Neural cell (in vitro differentiated cells): ENCODE data around the gene TSPAN9. TPM values are rescaled to one million over a fixed set of nuclear protein-coding genes. Genes with fewer than 3 reads are reported as not detected.

Experiments used
- H2AFZ ChIP-seq: fragments of 200-600, 300-800 bp; sonication (generic), shearing (Covaris generic); 2 replicates; pipeline ENCODE4 v1.6.0; 2014; ENCODE audit warnings: low read depth, mild to moderate bottlenecking, antibody characterized with exemption, low read length, moderate library complexity
- H3F3A ChIP-seq: fragments of 200-600 bp; shearing (Covaris generic); 2 replicates; pipeline ENCODE4 v1.6.1; 2016; ENCODE audit warnings: mild to moderate bottlenecking, moderate library complexity, mixed read lengths, antibody characterized with exemption, low read length; ENCODE audit not compliant: insufficient read depth, poor library complexity, severe bottlenecking
- H3K27ac ChIP-seq: fragments of 200-600, 300-800 bp; sonication (generic), shearing (Covaris generic); 2 replicates; pipeline ENCODE4 v1.5.1; 2014; ENCODE audit warnings: mild to moderate bottlenecking, low read length, moderate library complexity
- H3K27me3 ChIP-seq: fragments of 300-800, 200-600 bp; sonication (generic), shearing (Covaris generic); 2 replicates; pipeline ENCODE4 v1.6.0; 2014; ENCODE audit warnings: mild to moderate bottlenecking, low read depth, low read length, moderate library complexity; ENCODE audit not compliant: insufficient read depth
- H3K36me3 ChIP-seq: fragments of 300-800, 200-600 bp; sonication (generic), shearing (Covaris generic); 2 replicates; pipeline ENCODE4 v1.5.1; 2014; ENCODE audit warnings: mild to moderate bottlenecking, antibody characterized with exemption, low read length, moderate library complexity; ENCODE audit not compliant: insufficient read depth
- H3K4me2 ChIP-seq: fragments of 300-800, 200-600 bp; sonication (generic), shearing (Covaris generic); 2 replicates; pipeline ENCODE4 v1.6.0; 2014; ENCODE audit warnings: mild to moderate bottlenecking, low read length
- H3K4me3 ChIP-seq: fragments of 300-800, 200-600 bp; sonication (generic), shearing (Covaris generic); 2 replicates; pipeline ENCODE4 v1.5.1; 2014; ENCODE audit warnings: mild to moderate bottlenecking, low read length, moderate library complexity
- H3K79me2 ChIP-seq: fragments of 200-600 bp; shearing (Covaris generic); replicated peaks from 2 replicates; pipeline ENCODE4 v1.6.0; 2014; ENCODE audit warnings: mild to moderate bottlenecking, low read length, moderate library complexity; ENCODE audit not compliant: insufficient read depth
- H3K9ac ChIP-seq: fragments of 300-800, 200-600 bp; sonication (generic), shearing (Covaris generic); 2 replicates; pipeline ENCODE4 v1.6.1; 2016; ENCODE audit warnings: mild to moderate bottlenecking, low read length, mixed read lengths
- H3K9me2 ChIP-seq: fragments of 200-600 bp; shearing (Covaris generic); 2 replicates; pipeline ENCODE4 v1.6.1; 2016; ENCODE audit warnings: mild to moderate bottlenecking, low read length, mixed read lengths; ENCODE audit not compliant: insufficient read depth
- H3K9me3 ChIP-seq: fragments of 200-600, 300-800 bp; sonication (generic), shearing (Covaris generic); 2 replicates; pipeline ENCODE4 v1.6.1; 2016; ENCODE audit warnings: mild to moderate bottlenecking, mixed run types, low read length, moderate library complexity, mixed read lengths
- H4K20me1 ChIP-seq: fragments of 200-600 bp; shearing (Covaris generic); 2 replicates; pipeline ENCODE4 v1.6.1; 2016; ENCODE audit warnings: mild to moderate bottlenecking, mixed run types; ENCODE audit not compliant: insufficient read depth
- EP300 ChIP-seq: fragments of 450-650 bp; conservative IDR thresholded peaks from 2 replicates; pipeline ENCODE4 v1.6.1; 2014; ENCODE audit warnings: antibody characterized with exemption, mild to moderate bottlenecking, moderate library complexity; ENCODE audit not compliant: poor library complexity, severe bottlenecking
- EZH2 ChIP-seq: fragments of 200-600, 300-800 bp; shearing (Covaris generic), sonication (generic); IDR thresholded peaks from 2 replicates; pipeline ENCODE4 v1.6.1; 2014; ENCODE audit warnings: antibody characterized with exemption, low read length, borderline replicate concordance, mild to moderate bottlenecking; ENCODE audit not compliant: insufficient read depth, poor library complexity, severe bottlenecking
- MXI1 ChIP-seq: fragments of 450-650 bp; conservative IDR thresholded peaks from 2 replicates; pipeline ENCODE4 v1.6.1; 2014; ENCODE audit warnings: antibody characterized with exemption, mild to moderate bottlenecking; ENCODE audit not compliant: poor library complexity, severe bottlenecking
- POLR2AphosphoS5 ChIP-seq: IDR thresholded peaks from 2 replicates; pipeline ENCODE4 v1.6.1; 2012
- RAD21 ChIP-seq: fragments of 450-650 bp; conservative IDR thresholded peaks from 2 replicates; pipeline ENCODE4 v1.6.1; 2014; ENCODE audit warnings: antibody characterized with exemption, mild to moderate bottlenecking, moderate library complexity
- SMC3 ChIP-seq: fragments of 450-650 bp; conservative IDR thresholded peaks from 2 replicates; pipeline ENCODE4 v1.6.1; 2014; ENCODE audit warnings: antibody characterized with exemption, mild to moderate bottlenecking, moderate library complexity; ENCODE audit not compliant: poor library complexity
- TAF1 ChIP-seq: IDR thresholded peaks from 2 replicates; pipeline ENCODE4 v1.6.1; 2012; ENCODE audit warnings: low read depth
- polyA plus RNA-seq: library from polyadenylated mRNA; depleted of rRNA; stranded (reverse); fragments of >200 nt; gene quantifications from 2 replicates; pipeline ENCODE4 v1.2.3, GENCODE V29; 2014
- TF ChIP-seq, protein P1 (sequence below): IDR thresholded peaks from 2 replicates; pipeline ENCODE4 v1.6.1; 2012; ENCODE audit warnings: borderline replicate concordance
- TF ChIP-seq, protein P2 (sequence below): fragments of 450-650 bp; IDR thresholded peaks from 2 replicates; pipeline ENCODE4 v1.5.1; 2014; ENCODE audit warnings: antibody characterized with exemption, mild to moderate bottlenecking, moderate library complexity; ENCODE audit not compliant: poor library complexity, severe bottlenecking

The TSPAN9 gene
- polyA plus RNA-seq, 1 donor from 2014 or later: 11.9 TPM

DNA sequence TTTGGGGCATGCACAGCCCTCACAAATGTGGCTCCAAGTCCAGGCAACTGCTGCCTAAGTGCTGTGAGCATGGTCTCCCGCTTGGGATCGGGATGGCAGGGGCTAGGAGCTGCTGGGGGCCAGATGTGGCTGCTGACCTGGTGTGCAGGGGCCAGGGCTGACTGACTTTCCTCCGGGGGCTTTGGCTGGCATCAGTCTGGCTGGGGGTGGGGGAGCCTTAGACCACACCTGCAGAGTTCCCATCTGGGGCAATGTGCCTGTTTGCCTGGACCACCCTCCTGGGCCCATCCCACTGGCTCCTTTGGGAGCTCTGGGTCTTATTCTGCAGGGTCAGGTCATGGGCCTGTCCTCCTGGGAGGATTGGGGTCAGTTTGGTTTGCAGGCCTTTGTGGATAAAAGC is 90.5 kb downstream of the TSPAN9 start:
- no peaks in the 10 kb centered on the region for H3F3A ChIP-seq
- H3K9ac ChIP-seq: no peak overlapping the region
- no peaks in the 10 kb centered on the region for H3K9me3 ChIP-seq
- no peak overlapping the region for H2AFZ ChIP-seq
- H3K4me2 ChIP-seq: no peak overlapping the region
- H3K36me3 ChIP-seq: no peaks in the 10 kb centered on the region
- H3K4me3 ChIP-seq: no peak overlapping the region
- H3K27me3 ChIP-seq: no peaks in the 10 kb centered on the region
- H4K20me1 ChIP-seq: no peaks in the 10 kb centered on the region
- no peaks in the 10 kb centered on the region for H3K9me2 ChIP-seq
- TF ChIP-seq EP300 (no peak), RAD21 (no peak), TAF1 (no peak), EZH2 (no peak)
- no peaks in the 10 kb centered on the region for H3K79me2 ChIP-seq
- no peak overlapping the region for H3K27ac ChIP-seq

DNA sequence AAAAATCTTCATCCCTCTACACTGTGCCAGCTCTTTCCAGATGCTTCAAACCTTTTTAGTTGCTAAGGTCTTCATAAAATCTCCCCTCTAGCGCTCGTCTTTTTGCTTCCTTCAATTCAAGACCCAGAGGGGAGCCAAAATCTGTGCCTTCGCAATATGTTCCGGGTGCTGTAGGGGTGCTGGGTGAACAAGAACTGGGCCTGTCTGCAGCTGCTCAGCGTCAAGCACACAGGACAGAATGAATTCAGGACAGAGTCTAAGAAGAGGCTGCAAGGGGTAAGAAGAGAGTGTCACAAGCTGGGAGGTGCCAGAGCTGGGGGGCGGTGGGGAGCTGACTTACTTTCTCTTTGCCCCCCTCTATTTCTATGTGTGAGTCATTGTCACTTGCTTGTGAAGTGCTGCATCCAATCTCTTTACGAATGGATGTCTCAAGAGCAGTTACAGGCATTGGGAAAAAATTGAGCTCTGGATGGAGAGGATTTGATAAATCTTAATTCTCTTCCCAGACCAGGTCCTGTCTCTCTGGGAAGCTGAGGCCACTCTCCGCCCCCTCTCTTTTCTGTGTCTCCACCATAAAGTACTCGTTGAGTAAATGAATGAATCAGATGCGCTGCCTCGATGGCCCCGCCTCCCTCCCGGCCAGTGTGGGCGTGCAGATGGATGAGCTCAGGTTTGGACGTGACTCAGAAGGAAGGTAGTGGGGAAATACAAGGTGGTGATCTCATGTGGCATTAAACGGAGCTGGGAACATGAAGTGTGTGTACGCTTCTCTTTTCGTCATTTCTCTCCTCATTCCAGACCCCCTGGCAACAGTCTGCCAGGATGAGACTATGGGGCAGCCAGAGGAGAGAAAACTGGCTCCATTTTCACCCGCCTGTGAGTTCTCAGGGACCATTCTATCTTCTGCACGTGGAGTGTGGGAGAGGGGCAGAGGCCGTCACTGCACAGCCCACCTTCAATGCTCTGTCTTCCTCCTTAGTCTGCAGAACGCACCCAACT is 91.3 kb downstream of the TSPAN9 start:
- no peaks in the 10 kb centered on the region for H3F3A ChIP-seq
- no peaks in the 10 kb centered on the region for H3K9me3 ChIP-seq
- H3K9ac ChIP-seq: no peak overlapping the region
- H2AFZ ChIP-seq: no peak overlapping the region
- TF ChIP-seq SMC3 (no peak), TAF1 (no peak), RAD21 (no peak), MXI1 (no peak), EP300 (no peak), POLR2AphosphoS5 (no peak), EZH2 (no peak)
- TF ChIP-seq, protein P1, sequence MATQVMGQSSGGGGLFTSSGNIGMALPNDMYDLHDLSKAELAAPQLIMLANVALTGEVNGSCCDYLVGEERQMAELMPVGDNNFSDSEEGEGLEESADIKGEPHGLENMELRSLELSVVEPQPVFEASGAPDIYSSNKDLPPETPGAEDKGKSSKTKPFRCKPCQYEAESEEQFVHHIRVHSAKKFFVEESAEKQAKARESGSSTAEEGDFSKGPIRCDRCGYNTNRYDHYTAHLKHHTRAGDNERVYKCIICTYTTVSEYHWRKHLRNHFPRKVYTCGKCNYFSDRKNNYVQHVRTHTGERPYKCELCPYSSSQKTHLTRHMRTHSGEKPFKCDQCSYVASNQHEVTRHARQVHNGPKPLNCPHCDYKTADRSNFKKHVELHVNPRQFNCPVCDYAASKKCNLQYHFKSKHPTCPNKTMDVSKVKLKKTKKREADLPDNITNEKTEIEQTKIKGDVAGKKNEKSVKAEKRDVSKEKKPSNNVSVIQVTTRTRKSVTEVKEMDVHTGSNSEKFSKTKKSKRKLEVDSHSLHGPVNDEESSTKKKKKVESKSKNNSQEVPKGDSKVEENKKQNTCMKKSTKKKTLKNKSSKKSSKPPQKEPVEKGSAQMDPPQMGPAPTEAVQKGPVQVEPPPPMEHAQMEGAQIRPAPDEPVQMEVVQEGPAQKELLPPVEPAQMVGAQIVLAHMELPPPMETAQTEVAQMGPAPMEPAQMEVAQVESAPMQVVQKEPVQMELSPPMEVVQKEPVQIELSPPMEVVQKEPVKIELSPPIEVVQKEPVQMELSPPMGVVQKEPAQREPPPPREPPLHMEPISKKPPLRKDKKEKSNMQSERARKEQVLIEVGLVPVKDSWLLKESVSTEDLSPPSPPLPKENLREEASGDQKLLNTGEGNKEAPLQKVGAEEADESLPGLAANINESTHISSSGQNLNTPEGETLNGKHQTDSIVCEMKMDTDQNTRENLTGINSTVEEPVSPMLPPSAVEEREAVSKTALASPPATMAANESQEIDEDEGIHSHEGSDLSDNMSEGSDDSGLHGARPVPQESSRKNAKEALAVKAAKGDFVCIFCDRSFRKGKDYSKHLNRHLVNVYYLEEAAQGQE: no peak
- TF ChIP-seq, protein P2, sequence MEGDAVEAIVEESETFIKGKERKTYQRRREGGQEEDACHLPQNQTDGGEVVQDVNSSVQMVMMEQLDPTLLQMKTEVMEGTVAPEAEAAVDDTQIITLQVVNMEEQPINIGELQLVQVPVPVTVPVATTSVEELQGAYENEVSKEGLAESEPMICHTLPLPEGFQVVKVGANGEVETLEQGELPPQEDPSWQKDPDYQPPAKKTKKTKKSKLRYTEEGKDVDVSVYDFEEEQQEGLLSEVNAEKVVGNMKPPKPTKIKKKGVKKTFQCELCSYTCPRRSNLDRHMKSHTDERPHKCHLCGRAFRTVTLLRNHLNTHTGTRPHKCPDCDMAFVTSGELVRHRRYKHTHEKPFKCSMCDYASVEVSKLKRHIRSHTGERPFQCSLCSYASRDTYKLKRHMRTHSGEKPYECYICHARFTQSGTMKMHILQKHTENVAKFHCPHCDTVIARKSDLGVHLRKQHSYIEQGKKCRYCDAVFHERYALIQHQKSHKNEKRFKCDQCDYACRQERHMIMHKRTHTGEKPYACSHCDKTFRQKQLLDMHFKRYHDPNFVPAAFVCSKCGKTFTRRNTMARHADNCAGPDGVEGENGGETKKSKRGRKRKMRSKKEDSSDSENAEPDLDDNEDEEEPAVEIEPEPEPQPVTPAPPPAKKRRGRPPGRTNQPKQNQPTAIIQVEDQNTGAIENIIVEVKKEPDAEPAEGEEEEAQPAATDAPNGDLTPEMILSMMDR: no peak
- no peak overlapping the region for H3K4me3 ChIP-seq
- H3K36me3 ChIP-seq: no peaks in the 10 kb centered on the region
- H4K20me1 ChIP-seq: no peaks in the 10 kb centered on the region
- no peak overlapping the region for H3K27ac ChIP-seq
- no peaks in the 10 kb centered on the region for H3K27me3 ChIP-seq
- H3K79me2 ChIP-seq: no peaks in the 10 kb centered on the region
- no peak overlapping the region for H3K4me2 ChIP-seq
- H3K9me2 ChIP-seq: no peaks in the 10 kb centered on the region
